Esophagus squamous epithelium (tissue), 4 donors: Measurements from ENCODE around the gene VAT1L.

Experiments
- POLR2A ChIP-seq, 4 donors: fragments of 450-650 bp; IDR thresholded peaks; one replicate each; pipeline ENCODE4 v1.6.1; 2017; ENCODE audit warnings: antibody characterized with exemption in 4 of 4, mild to moderate bottlenecking in 4 of 4, moderate library complexity in 3 of 4
- TF ChIP-seq, protein P1 (sequence below), 6 experiments: fragments of 450-650 bp in 4 of 6; fragments of 200-600 bp in 2 of 6; sonication (generic) in 2 of 6; IDR thresholded peaks; one replicate each; pipeline ENCODE4 v1.5.1; 2016 to 2019; ENCODE audit warnings: antibody characterized with exemption in 6 of 6, mild to moderate bottlenecking in 4 of 6, moderate library complexity in 4 of 6

DNA sequence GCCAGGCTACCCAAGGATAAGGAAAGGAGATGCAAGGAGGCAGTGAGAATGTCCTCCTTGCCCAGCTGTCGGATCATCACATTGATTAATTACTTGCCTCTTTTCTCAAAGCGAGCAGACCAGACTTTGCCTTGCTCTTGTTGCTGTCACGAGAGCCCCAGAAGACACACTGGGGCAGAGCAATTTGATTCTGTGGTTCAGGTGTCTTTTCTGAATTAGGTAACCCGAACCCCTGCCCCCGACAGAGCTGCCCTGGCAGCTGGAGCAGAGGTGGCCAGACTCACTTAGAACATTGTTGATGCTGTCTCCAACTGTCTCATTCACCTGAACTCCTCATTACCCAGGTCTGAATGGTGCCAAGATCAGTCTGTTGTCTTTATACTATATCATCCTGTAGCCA is 34.3 kb downstream of the VAT1L start:
- TF ChIP-seq, protein P1, sequence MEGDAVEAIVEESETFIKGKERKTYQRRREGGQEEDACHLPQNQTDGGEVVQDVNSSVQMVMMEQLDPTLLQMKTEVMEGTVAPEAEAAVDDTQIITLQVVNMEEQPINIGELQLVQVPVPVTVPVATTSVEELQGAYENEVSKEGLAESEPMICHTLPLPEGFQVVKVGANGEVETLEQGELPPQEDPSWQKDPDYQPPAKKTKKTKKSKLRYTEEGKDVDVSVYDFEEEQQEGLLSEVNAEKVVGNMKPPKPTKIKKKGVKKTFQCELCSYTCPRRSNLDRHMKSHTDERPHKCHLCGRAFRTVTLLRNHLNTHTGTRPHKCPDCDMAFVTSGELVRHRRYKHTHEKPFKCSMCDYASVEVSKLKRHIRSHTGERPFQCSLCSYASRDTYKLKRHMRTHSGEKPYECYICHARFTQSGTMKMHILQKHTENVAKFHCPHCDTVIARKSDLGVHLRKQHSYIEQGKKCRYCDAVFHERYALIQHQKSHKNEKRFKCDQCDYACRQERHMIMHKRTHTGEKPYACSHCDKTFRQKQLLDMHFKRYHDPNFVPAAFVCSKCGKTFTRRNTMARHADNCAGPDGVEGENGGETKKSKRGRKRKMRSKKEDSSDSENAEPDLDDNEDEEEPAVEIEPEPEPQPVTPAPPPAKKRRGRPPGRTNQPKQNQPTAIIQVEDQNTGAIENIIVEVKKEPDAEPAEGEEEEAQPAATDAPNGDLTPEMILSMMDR (IDR thresholded peaks at IDR 0.05) = no peak
- TF ChIP-seq POLR2A (IDR thresholded peaks at IDR 0.05) = no peak
